Fibroblast of villous mesenchyme (primary cell): ENCODE measurements around the gene STXBP6. TPM values are rescaled to one million over a fixed set of nuclear protein-coding genes. Genes with fewer than 3 reads are reported as not detected.
A peak's percentile ranks its signal among the peaks of the same experiment; 100 is the strongest.
"Not testable (repeated sequence)": the region's sequence is repeated elsewhere in the genome, so short reads cannot be mapped to it uniquely, and the experiment has no call there.

Experiments used
- DNase-seq: peaks from one replicate; pipeline ENCODE4 v3.0.0-alpha.2; 2010; ENCODE audit warnings: low read depth
- H3K4me3 ChIP-seq: 2 replicates; pipeline ENCODE4 v1.5.1; 2011; ENCODE audit warnings: low read depth, mild to moderate bottlenecking, low read length
- CTCF ChIP-seq: IDR thresholded peaks from 2 replicates; pipeline ENCODE4 v1.5.1; 2012; ENCODE audit warnings: low read depth, mild to moderate bottlenecking, low read length; ENCODE audit not compliant: insufficient read depth
- total RNA-seq: library from RNA; depleted of rRNA; stranded (reverse); fragments of >200 nt; gene quantifications from 2 replicates; pipeline ENCODE4 v1.2.3, GENCODE V29; 2012

Gene STXBP6
- total RNA-seq, 1 donor, result 4.7 TPM

GRCh38 chr14:24780281-24780680 is 269.7 kb downstream of the STXBP6 start:
- TF ChIP-seq CTCF, result no peak
- DNase-seq, result no peak
- H3K4me3 ChIP-seq, result no peak overlapping the region

- TF ChIP-seq CTCF, result no peak
Observed at GRCh38 chr14:24777678-24778077, 272.3 kb downstream of the STXBP6 start.

GRCh38 chr14:24775950-24776349 is 274.0 kb downstream of the STXBP6 start:
- no peak overlapping the region for H3K4me3 ChIP-seq
- no peak for DNase-seq
- no peak for TF ChIP-seq CTCF

More at GRCh38 chr14:24777678-24778077, 272.3 kb downstream of the STXBP6 start:
- H3K4me3 ChIP-seq, result no peak overlapping the region
- DNase-seq, result no peak

DNA sequence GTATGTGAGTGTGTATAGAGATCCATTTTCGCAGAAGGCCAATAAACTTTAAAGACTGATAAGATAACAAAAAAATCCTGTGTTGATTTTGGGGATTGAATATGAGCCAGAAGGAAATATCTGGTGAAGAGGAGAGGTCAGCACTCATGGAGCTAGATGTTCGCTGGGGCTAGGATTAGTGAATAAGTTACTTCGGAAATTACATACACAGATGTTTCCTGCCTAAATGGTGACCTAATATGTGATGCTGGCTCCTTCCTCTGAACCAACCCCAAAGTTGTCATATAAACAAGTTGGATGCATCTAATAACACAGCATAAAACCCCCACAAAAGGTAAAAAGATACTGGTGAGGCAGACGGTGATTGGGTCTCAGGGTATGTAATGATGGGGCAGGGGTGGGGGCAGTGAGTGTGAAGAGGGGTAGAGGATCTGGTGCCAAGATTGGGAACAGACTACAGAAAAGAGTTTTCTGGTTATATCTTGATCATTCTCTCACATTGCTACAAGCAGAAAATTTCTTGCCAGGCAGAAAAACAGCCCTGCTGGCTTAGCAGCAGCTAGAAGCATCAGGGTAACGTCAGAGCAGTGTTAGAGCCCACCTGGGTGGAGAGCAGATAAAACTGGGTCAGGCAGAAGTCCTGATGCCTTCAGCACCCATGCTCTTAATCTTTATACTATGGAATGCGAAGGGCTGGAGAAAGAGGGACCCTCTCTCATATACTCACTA is 275.6 kb downstream of the STXBP6 start:
- peak; percentile 82 for DNase-seq
- no peak for TF ChIP-seq CTCF

DNA sequence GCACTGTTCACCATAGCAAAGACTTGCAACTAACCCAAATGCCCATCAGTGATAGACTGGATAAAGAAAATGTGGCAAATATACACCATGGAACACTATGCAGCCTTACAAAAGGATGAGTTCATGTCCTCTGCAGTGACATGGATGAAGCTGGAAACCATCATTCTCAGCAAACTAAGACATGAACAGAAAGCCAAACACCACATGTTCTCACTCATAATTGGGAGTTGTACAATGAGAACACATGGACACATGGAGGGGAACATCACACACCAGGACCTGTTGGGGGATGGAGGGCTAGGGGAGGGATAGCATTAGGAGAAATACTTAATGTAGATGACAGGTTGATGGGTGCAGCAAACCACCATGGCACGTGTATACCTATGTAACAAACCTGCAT is 276.4 kb downstream of the STXBP6 start:
- not testable (repeated sequence) for H3K4me3 ChIP-seq, DNase-seq

More for the DNA sequence above, 275.6 kb downstream of the STXBP6 start:
- H3K4me3 ChIP-seq, result no peak overlapping the region

- DNase-seq, result no peak
- H3K4me3 ChIP-seq, result no peak overlapping the region
- TF ChIP-seq CTCF, result no peak
Observed at GRCh38 chr14:24766434-24766833, 283.5 kb downstream of the STXBP6 start.

DNA sequence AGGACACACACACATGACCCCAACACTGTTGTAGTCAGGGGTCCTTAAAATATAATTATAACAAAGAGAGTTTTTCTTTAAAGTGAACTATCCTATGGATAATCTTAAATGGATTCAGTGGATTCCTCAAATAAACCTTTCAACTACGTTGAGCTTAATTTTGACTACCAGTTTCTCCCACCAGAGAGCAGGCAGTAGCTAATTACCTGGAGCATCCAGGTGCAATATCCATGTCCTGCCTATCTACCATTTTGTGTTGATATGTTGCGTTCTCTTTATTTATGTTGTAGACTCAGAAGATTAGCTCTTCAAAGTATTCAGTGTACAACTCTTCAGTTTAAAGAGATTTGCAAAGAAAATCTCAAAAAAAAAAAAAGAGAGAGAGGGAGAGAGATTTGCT is 288.8 kb downstream of the STXBP6 start:
- TF ChIP-seq CTCF, result no peak
- no peak for DNase-seq
- no peak overlapping the region for H3K4me3 ChIP-seq
